Stimulated activated naive B cell treated with anti-CD40 and anti-IgM and Interleukin-4, amounts not matched to agents 10 μg/mL and 1 μg/mL and 100 μg/mL, for 72 hours (primary cell): Measurements from ENCODE around the gene TOR3A.
A peak's percentile ranks its signal among the peaks of the same experiment; 100 is the strongest.

ENCODE experiments used
- ATAC-seq, 2 donors: fragments of 150-1000 bp; cut with Tn5 transposase; replicated peaks; 2 replicates each; pipeline ENCODE4 v1.10.0; 2021; ENCODE audit warnings: moderate library complexity in 1 of 2
- DNase-seq: peaks from one replicate; pipeline ENCODE4 v3.0.0; 2021
- H3K27ac Mint-ChIP-seq: one replicate; pipeline ENCODE4 v1.8.0; 2022; ENCODE audit warnings: mild to moderate bottlenecking, mixed read lengths
- H3K27me3 Mint-ChIP-seq, 2 donors: one replicate each; pipeline ENCODE4 v1.8.0; 2022; ENCODE audit warnings: mixed read lengths in 2 of 2
- H3K36me3 Mint-ChIP-seq, 2 donors: one replicate each; pipeline ENCODE4 v1.8.0; 2022; ENCODE audit warnings: mixed read lengths in 2 of 2, mild to moderate bottlenecking in 1 of 2
- H3K4me1 Mint-ChIP-seq, 2 donors: one replicate each; pipeline ENCODE4 v1.8.0; 2022; ENCODE audit warnings: mixed read lengths in 2 of 2, mild to moderate bottlenecking in 1 of 2
- H3K4me3 Mint-ChIP-seq, 2 donors: one replicate each; pipeline ENCODE4 v1.8.0; 2022; ENCODE audit warnings: mild to moderate bottlenecking in 2 of 2, mixed read lengths in 2 of 2, moderate library complexity in 1 of 2
- H3K9me3 Mint-ChIP-seq, 2 donors: one replicate each; pipeline ENCODE4 v1.8.0; 2022; ENCODE audit warnings: mixed read lengths in 2 of 2, mild to moderate bottlenecking in 1 of 2

The TOR3A gene

DNA sequence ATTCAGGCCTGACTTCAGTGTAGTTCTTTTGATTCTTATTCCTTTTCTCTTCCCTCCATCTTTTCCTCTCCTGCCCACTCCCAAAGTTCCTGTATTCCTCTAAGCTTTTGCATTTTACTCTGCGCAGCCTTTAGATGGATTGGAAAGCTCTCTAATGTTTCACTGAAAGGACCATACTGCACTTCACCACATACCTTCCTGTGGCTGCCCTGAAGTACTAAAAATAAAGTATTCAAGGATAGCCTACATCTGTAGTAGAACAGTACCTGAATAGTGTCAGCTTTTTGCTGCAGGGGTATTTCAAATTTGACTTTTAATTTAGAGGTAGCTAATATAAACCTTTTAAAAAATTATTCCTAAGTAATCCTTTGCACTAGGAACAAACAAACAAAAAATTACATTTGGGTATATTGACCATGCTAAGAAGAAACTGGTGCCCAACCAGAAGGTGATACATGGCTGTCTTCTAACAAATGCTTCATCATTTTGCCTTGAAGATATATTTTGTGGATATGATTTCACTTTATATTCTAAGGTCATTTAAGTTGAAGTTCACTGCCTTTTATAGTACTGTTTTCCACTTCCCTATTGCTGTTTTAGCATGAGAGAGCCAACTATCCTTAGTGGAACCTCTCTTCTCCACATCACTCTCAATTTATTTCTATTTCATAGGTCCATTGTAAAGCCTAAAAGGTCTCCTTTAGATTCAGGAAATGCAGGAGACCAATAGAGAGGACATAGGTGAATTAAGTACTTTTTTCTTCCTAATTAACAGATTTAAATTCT, 33.3 kb upstream of the TOR3A start:
- Mint-ChIP-seq H3K4me1 (peaks cover 10 to 24% of the 10 kb centered on the region in 2 donors), H3K27me3 (no peaks in the 10 kb centered on the region), H3K27ac (no peak overlapping the region), H3K4me3 (no peak overlapping the region), H3K9me3 (no peaks in the 10 kb centered on the region), H3K36me3 (peaks cover 11 to 26% of the 10 kb centered on the region in 2 donors)
- no peak for DNase-seq
- no peak for ATAC-seq

DNA sequence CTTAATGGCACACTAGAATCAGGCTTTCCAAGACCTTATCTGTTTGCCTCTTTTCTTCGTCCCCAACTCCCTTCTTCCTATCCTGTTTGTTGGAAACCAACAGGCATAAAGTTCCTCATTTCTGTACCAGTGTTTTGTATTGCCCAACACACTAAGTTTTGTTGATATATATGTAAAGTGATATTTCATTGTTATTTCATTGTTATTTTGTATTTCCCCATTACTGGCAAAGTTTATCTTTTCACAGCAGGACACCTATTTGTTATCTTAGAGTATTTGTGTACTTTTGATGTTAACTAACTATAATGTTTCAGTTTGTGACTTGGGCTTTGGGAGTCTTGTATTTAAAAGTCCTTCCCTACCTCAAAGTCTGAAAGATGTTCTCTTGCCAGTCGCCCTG, 29.1 kb upstream of the TOR3A start:
- Mint-ChIP-seq H3K36me3 (peaks cover 25 to 39% of the 10 kb centered on the region in 2 donors), H3K4me1 (peaks cover 3 to 8% of the 10 kb centered on the region in 2 donors), H3K4me3 (no peak overlapping the region), H3K27me3 (no peaks in the 10 kb centered on the region), H3K27ac (no peak overlapping the region), H3K9me3 (peaks cover 0 to 2% of the 10 kb centered on the region in 2 donors)
- ATAC-seq = no peak
- no peak for DNase-seq

DNA sequence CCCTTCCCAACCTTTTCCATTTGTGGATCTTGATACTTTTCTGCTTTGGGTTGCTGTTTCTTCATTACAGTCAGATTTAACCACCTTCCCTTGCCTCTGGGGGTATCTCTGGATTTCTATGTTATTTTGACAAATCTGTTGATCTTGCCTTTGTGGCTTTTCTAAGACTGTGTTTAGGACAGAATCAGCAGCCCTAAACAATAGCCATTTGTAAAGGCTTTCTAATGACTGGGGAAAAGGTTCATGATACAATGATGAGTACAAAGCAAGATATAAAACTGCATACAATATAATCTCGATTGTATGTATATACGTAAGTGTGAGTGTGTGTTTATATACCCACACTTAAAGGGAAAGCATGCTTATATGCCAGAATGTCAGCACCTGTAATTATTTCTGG, 28.4 kb upstream of the TOR3A start:
- ATAC-seq (no peak), DNase-seq (no peak)
- Mint-ChIP-seq H3K4me3 (no peak overlapping the region), H3K36me3 (peaks cover 24 to 39% of the 10 kb centered on the region in 2 donors), H3K4me1 (peaks cover 0 to under 1% of the 10 kb centered on the region in 2 donors), H3K27me3 (no peaks in the 10 kb centered on the region), H3K9me3 (peaks cover 0 to 2% of the 10 kb centered on the region in 2 donors), H3K27ac (no peak overlapping the region)

DNA sequence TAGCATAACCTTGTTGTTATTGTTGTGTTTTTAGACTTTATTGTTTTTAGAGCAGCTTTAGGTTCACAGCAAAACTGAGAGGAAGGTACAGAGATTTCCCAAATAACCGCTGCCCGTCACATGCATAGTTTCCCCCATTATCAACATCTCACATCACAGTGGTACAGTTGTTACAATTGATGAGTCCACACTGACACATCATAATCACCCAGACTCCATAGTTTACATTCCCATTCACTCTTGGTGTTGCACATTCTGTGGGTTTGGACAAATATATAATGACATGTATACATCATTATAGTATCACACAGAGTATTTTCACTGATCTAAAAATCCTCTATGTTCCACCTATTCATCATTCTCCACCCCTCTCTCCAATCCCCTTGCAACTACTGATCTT, 25.9 kb upstream of the TOR3A start:
- H3K9me3 Mint-ChIP-seq = peaks cover 0 to 2% of the 10 kb centered on the region in 2 donors
- ATAC-seq (no peak), DNase-seq (no peak)
- no peaks in the 10 kb centered on the region for H3K27me3 Mint-ChIP-seq
- no peak overlapping the region for H3K4me3 Mint-ChIP-seq
- no peak overlapping the region for H3K27ac Mint-ChIP-seq
- H3K4me1 Mint-ChIP-seq = no peaks in the 10 kb centered on the region
- peaks cover 26 to 49% of the 10 kb centered on the region in 2 donors for H3K36me3 Mint-ChIP-seq

DNA sequence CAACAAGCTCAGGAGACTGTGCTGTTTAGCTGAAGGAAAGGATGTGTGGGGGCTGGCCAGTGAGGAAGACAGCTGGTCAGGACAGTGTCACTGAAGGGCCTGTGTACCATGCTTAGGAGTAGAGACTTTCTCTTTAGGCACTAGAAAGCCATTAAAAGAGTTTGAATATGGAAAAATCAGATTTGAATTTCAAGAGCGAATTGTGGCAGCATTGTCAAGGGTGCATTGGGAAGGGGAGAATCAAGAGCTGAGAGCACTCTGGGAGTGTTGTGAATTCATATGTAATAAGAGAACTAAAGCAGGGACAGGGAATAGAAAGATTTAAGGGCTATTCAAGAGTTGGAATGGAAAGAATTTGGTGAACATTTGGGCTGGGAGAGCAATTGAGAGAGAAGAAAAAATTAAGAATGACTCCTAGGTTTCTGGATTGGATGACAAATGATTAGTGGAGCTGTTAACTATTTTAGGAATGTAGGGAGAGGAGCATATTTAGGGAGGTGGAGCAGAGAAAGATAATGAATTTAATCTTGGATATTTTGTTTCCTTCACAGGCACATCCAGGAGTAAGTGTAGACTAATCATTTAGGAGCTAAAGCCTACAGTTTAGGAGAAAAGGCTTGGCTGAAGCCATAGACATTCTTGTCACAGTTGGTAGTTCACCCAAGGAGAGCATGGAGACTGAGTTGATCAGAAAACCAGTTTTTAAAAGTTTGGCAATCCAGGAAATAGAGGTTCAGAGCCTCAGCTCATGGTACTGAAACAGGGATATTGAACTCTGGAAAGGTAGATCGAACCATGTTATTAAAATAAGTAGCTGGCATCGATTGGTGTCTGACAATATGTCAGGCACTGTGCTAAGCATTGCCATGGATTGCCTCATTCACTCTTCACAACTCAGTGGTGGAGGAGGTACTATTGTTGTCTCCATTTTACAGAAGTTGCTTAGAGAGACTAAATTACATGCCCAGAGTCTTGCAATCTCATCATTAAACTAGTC, 23.1 kb upstream of the TOR3A start:
- Mint-ChIP-seq H3K27me3 (no peaks in the 10 kb centered on the region), H3K4me3 (no peak overlapping the region), H3K4me1 (peaks cover 0 to 4% of the 10 kb centered on the region in 2 donors), H3K27ac (no peak overlapping the region), H3K9me3 (peaks cover 0 to 2% of the 10 kb centered on the region in 2 donors), H3K36me3 (peaks cover 37 to 56% of the 10 kb centered on the region in 2 donors)
- ATAC-seq = no peak
- no peak for DNase-seq

DNA sequence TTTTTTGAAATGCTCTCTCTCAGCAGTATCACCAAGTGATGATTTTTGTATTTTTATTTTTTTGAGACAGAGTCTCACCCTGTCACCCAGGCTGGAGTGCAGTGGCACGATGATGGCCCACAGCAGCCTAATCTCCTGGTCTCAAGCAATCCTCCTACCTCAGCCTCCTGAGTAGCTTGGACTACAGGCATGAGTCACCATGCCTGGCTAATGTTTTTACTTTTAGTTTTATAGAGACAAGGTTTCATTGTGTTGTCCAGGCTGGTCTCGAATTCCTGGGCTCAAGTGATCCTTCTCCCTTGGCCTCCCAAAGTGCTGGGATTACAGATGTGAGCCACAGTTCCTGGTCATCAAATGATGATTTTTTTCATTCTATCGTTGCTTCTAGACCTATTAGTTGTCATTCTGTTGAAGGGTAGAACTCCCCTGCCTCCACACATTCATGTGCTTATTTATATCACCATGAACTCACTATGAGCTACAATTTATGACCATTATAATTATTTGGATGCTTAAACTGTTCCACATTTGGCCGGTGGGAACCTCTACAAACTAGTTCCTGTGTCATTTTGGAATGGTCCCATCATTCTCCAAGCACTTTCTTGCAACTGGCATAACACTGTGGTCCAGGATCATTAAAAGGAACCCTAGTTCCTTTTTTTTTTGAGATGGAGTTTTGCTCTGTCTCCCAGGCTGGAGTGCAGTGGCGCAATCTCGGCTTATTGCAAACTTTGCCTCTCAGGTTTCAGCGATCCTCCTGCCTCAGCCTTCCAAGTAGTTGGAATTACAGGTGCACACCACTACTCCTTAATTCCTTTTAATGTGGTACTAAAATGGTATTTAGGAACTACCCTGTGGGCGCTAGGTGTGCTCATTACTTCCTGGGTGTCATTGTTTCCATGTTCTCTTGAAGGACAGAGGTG, 20.2 kb upstream of the TOR3A start:
- no peak overlapping the region for H3K27ac Mint-ChIP-seq
- no peak overlapping the region for H3K4me3 Mint-ChIP-seq
- peaks cover 0 to 4% of the 10 kb centered on the region in 2 donors for H3K4me1 Mint-ChIP-seq
- ATAC-seq (no peak), DNase-seq (no peak)
- peaks cover 26 to 51% of the 10 kb centered on the region in 2 donors for H3K36me3 Mint-ChIP-seq
- H3K9me3 Mint-ChIP-seq = no peaks in the 10 kb centered on the region
- no peaks in the 10 kb centered on the region for H3K27me3 Mint-ChIP-seq

DNA sequence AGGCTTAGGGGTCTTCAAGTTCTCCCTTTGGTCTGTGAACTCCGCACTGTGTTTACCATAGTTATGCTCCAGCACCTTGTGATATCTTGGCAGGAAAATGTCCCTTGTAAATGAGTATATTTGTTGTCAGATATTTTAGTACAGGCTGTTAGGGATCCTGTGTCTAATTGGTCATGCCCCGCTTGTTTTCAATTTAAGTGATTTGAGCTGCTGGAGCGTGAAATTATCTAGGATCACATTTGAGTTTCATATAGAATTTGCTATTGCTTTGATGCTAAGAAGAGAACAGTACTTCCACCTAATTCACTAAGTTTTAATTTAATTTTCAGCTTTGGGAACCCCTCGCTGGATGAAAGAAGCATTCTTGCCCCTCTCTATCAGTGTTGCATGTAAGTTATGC, 15.4 kb upstream of the TOR3A start:
- Mint-ChIP-seq H3K4me3 (no peak overlapping the region), H3K27me3 (no peaks in the 10 kb centered on the region), H3K9me3 (no peaks in the 10 kb centered on the region), H3K4me1 (peaks cover 0 to 4% of the 10 kb centered on the region in 2 donors), H3K36me3 (peaks cover 29 to 41% of the 10 kb centered on the region in 2 donors), H3K27ac (no peak overlapping the region)
- DNase-seq = no peak
- no peak for ATAC-seq

- no peaks in the 10 kb centered on the region for H3K27me3 Mint-ChIP-seq
- DNase-seq (no peak), ATAC-seq (no peak)
- no peaks in the 10 kb centered on the region for H3K9me3 Mint-ChIP-seq
- H3K36me3 Mint-ChIP-seq = peaks cover 2 to 5% of the 10 kb centered on the region in 2 donors
- no peak overlapping the region for H3K27ac Mint-ChIP-seq
- H3K4me1 Mint-ChIP-seq = peaks cover 10 to 15% of the 10 kb centered on the region in 2 donors
- H3K4me3 Mint-ChIP-seq = no peak overlapping the region
Observed at GRCh38 chr1:179077396-179077795, 4.5 kb upstream of the TOR3A start.

DNA sequence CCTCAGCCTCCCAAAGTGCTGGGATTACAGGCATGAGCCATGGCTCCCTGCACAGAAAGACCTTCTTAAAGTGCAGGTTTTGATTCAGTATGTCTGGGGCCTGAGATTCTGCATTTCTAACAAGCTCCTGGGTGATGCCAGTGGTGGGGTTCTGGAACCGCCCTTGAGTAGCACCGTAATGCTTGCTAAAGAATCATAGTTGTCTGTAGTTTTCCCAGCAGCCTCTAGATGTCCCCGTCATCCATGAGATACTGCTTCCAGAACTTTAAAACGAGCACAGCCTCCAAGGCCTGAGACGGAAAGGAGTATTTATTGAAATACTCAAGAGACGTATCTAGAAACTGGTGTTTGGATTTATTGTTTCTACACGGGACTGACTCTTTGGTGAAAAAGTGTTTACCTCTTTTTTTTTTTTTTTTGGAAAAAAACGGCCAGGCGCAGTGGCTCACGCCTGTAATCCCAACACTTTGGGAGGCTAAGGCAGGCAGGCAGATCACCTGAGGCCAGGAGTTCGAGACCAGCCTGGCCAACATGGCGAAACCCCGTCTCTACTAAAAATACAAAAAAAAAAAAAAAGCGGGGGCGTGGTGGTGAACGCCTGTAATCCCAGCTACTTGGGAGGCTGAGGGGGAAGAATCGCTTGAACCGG, 2.6 kb upstream of the TOR3A start:
- Mint-ChIP-seq H3K9me3 (no peaks in the 10 kb centered on the region), H3K4me3 (no peak overlapping the region), H3K36me3 (peaks cover 3 to 8% of the 10 kb centered on the region in 2 donors)

DNA sequence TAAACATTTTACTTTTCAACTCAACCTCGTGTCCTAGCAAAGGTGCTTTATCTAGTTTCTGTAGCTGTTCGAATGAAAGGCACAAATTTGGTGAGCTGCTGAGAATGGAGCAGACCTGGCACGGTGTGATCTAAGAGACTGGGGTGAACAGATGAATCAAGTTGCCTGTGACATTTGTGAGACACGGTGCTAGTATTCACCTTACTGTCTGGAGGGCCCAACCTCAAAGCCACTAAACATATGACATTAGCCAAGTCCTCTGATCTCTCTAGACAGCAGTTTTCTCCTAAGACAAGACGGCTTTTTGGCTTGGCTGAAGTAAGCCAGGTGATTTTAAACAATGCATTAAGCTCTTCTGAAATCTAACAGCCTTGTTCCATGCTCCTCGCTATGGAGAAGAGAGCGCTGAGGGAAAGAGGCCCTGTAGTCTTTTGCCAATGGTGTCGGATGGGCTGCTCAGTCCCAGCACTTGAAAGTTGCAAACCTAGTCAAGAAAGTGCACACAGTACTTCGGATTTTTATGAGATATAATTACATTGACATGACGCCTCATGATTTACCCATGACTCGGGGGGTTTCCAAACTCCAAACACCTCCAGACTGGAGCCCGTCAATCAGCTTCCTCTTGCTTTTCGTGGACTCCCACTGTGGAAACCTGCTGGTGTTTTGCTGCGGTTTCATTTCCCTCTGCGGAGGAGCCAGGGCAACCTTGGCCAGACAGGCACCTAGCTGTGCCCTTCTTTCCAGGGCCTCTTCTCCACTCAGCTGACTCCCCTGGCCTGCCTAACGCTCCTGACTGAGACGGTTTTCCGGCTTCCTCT, 794 bp upstream of the TOR3A start:
- Mint-ChIP-seq H3K4me3 (peak overlapping the region; percentile 98 to 99), H3K27me3 (no peaks in the 10 kb centered on the region), H3K36me3 (peaks cover 9 to 16% of the 10 kb centered on the region in 2 donors), H3K9me3 (no peaks in the 10 kb centered on the region), H3K4me1 (peaks cover 20 to 28% of the 10 kb centered on the region in 2 donors), H3K27ac (peak overlapping the region; percentile 99)
- ATAC-seq (peak; percentile 34 to 51), DNase-seq (peak; percentile 47)

More for the DNA sequence above, 2.6 kb upstream of the TOR3A start:
- DNase-seq = peak; percentile 46
- Mint-ChIP-seq H3K4me1 (peaks cover 17 to 22% of the 10 kb centered on the region in 2 donors), H3K27me3 (no peaks in the 10 kb centered on the region), H3K27ac (no peak overlapping the region)
- peak in 1 of 2 donors; percentile 15 for ATAC-seq

DNA sequence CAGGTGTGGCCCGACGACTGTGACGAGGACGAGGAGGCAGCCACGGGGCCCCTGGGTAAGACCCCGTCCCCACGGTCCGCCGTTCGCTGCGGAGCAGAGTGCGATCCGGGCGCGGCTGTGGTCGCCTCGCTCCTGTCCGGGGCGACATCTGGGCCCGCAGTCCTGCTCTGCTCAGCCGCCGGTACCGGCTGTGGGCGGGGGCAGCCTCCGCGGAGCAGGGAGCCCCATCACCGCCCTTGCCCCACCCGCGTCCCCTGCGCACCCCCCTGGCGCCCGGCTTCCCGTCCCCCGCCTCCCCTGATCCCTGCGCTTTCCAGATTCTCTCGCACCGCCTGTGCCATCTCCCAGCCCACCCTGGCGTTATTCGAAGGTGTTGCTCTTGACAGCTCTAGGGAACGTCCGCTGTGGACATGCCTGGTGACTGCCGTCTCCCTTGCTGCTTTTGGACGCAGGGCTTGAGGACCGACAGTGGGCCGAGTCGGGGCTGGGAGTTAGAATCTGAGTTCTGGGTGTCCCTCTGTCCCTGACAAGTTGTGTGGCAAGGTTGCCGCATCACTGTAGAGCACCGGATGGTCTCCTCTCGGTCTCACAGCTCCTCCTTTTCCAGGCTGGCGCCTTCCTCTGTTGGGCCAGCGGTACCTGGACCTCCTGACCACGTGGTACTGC, 596 bp downstream of the TOR3A start:
- Mint-ChIP-seq H3K27me3 (no peaks in the 10 kb centered on the region), H3K4me3 (peak overlapping the region; percentile 98 to 99), H3K27ac (peak overlapping the region; percentile 99), H3K4me1 (peaks cover 23 to 38% of the 10 kb centered on the region in 2 donors), H3K36me3 (peaks cover 16 to 26% of the 10 kb centered on the region in 2 donors), H3K9me3 (no peaks in the 10 kb centered on the region)
- ATAC-seq (peak; percentile 22 to 30), DNase-seq (no peak)

GRCh38 chr1:179082999-179083335, 1.1 kb downstream of the TOR3A start:
- no peak for DNase-seq
- H3K4me1 Mint-ChIP-seq = peaks cover 23 to 43% of the 10 kb centered on the region in 2 donors

More at GRCh38 chr1:179082999-179083335, 1.1 kb downstream of the TOR3A start:
- H3K9me3 Mint-ChIP-seq = no peaks in the 10 kb centered on the region
- H3K27ac Mint-ChIP-seq = peak overlapping the region; percentile 99
- no peaks in the 10 kb centered on the region for H3K27me3 Mint-ChIP-seq
- peak overlapping the region; percentile 98 to 99 for H3K4me3 Mint-ChIP-seq
- H3K36me3 Mint-ChIP-seq = peaks cover 20 to 29% of the 10 kb centered on the region in 2 donors
- ATAC-seq = peak in 1 of 2 donors; percentile 10
